ENCODE data around the gene SCN2B. TPM values are rescaled to one million over a fixed set of nuclear protein-coding genes. Genes with fewer than 3 reads are reported as not detected.
"Not testable (repeated sequence)": the region's sequence is repeated elsewhere in the genome, so short reads cannot be mapped to it uniquely, and the experiment has no call there.

SCN2B gene
- total RNA-seq, 1 donor from 2014 or later: under 0.01 TPM

DNA sequence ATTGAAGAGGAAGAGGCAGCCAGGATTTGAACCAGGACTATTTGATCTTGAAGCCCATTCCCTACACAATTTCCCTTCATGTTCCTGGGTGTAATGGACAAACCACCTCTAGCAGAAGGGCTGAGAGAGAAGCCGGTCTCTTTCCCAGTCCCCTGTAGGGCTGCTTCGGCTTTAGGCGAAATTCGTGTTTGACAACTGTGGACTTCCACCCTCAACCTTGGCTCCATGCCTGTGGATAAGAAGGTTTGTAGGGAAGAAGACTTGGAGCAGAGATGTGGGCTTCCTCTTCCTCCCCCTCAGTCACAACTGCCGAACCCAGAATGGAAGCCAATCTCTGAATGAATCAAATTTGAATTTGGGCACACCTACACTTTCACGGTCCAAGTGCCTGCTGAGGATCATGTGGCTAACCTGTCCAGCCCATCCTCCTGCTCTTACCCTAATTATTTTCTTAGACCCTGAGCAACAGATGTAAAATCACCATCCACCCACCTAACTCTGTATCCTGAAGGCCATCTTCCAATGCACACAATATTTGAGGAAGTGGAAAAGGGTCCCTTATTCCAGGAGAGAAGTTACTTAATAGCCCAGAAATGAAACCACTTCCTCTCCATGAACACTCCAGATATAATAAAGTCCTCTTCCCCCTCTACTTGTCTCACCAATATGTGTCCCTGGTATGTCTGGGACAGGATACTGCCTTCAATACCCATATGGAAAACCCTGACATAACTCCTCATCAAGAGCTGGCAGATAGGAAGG is 10.1 kb upstream of the SCN2B start:
- no peak for TF ChIP-seq CTCF (conservative IDR thresholded peaks at IDR 0.05; ENCODE audit: low read depth, low read length)
- DNase-seq (ENCODE audit: low read depth): no peak
- H3K4me3 ChIP-seq (ENCODE audit: low read depth, low read length): no peak overlapping the region

DNA sequence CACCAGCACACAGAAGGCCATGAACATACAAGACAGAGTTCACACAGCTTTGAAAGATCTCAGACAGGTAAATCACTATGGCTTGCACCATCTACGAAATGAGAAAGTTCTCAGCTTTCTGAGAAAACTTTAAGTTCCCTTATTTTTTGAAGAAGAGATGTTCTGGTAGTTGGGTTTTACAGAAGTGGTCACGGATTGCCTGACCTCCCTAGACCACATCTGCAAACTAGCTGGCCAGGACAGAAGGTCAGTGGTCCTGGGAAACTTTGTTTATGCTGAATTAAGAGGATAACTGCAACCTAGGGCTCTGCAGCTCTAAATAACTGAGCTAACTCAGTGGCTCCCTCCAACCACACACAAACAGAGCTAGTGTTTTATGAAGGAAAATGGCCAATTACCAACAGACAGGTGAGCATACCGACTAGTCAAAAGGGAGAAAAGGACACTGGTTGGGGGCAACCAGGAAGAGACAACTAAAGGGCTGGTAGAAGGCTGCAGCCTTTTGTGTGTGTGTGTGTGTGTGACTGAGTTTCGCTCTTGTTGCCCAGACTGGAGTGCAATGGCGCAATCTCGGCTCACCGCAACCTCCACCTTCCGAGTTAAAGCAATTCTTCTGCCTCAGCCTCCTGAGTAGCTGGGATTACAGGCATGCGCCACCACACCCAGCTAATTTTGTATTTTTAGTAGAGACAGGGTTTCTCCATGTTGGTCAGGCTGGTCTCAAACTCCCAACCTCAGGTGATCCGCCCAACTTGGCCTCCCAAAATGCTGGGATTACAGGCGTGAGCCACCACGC is 8.5 kb upstream of the SCN2B start:
- TF ChIP-seq CTCF (conservative IDR thresholded peaks at IDR 0.05; ENCODE audit: low read depth, low read length): no peak
- H3K4me3 ChIP-seq (ENCODE audit: low read depth, low read length): no peak overlapping the region
- no peak for DNase-seq (ENCODE audit: low read depth)

DNA sequence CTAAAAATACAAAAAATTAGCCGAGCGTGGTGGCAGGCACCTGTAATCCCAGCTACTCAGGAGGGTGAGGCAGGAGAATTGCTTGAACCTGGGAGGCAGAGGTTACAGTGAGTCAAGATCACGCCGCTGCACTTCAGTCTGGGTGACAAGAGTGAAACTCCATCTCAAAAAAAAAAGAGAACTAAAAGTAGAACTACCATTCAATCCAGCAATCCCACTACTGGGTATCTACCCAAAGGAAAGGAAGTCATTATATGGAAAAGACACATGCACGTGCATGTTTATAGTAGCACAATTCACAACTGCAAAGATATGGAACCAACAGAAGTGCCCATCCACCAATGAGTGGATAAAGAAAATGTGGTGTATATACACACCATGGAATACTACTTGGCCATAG is 7.3 kb upstream of the SCN2B start:
- not testable (repeated sequence) for H3K4me3 ChIP-seq (ENCODE audit: low read depth, low read length); DNase-seq (ENCODE audit: low read depth)

GRCh38 chr11:118180300-118180703 is 3.9 kb upstream of the SCN2B start:
- TF ChIP-seq CTCF (conservative IDR thresholded peaks at IDR 0.05; ENCODE audit: low read depth, low read length): no peak
- no peak overlapping the region for H3K4me3 ChIP-seq (ENCODE audit: low read depth, low read length)
- no peak for DNase-seq (ENCODE audit: low read depth)

DNA sequence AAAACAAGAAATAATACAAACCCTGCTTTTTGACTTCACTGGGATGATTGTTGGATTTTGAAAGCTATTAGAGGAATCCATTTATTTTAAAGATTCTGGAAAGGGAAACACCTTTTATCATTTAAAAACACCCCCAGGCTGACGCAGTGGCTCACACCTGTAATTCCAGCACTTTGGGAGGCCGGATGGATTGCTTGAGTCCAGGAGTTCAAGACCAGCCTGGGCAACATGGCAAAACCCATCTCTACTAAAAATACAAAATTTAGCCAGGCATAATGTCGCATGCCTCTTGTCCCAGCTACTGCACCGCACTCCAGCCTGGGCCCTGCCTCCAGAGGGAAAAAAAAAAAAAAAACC is 317 bp upstream of the SCN2B start:
- no peak for TF ChIP-seq CTCF (conservative IDR thresholded peaks at IDR 0.05; ENCODE audit: low read depth, low read length)
- DNase-seq (ENCODE audit: low read depth): no peak
- H3K4me3 ChIP-seq (ENCODE audit: low read depth, low read length): no peak overlapping the region

GRCh38 chr11:118175031-118175992 is 1.1 kb downstream of the SCN2B start:
- no peak overlapping the region for H3K4me3 ChIP-seq (ENCODE audit: low read depth, low read length)
- TF ChIP-seq CTCF (conservative IDR thresholded peaks at IDR 0.05; ENCODE audit: low read depth, low read length): no peak
- peak; percentile 84 for DNase-seq (ENCODE audit: low read depth)
